HG03558 (cell line): ENCODE measurements around the gene FOXO3B.
"Not testable (repeated sequence)": the region's sequence is repeated elsewhere in the genome, so short reads cannot be mapped to it uniquely, and the experiment has no call there.

Source experiments
- ATAC-seq: cut with Tn5 transposase; IDR thresholded peaks from one replicate; pipeline ENCODE4 v1.9.1; 2021; ENCODE audit warnings: moderate number of reproducible peaks; ENCODE audit not compliant: unreplicated experiment; ENCODE audit errors: extremely low read depth

Gene FOXO3B

DNA sequence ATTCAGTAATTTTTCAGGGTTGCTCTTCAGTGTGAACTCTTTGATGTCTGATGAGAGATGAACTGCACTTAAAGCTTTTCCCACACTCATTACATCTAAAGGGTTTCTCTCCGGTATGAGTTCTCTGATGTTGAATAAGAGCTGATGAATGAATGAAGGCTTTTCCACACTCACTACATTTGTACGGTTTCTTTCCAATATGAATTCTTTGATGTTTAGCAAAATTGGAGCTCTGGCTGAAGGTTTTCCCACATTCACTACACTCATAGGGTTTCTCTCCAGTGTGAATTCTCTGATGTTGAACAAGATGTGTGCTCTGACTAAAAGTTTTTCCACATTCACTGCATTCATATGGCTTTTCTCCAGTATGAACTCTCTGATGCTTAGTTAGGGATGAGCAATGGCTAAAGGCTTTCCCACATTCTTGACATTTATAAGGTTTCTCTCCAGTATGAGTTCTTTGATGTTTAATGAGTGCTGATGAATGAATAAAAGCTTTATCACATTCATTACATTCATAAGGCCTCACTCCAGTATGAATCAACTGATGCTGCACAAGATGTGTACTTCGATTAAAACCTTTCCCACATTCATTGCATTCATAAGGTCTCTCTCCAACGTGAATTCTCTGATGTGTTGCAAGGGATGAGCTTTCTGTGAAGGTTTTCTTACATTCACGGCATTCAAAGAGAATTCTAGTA, 20.0 kb downstream of the FOXO3B start:
- ATAC-seq = not testable (repeated sequence)

DNA sequence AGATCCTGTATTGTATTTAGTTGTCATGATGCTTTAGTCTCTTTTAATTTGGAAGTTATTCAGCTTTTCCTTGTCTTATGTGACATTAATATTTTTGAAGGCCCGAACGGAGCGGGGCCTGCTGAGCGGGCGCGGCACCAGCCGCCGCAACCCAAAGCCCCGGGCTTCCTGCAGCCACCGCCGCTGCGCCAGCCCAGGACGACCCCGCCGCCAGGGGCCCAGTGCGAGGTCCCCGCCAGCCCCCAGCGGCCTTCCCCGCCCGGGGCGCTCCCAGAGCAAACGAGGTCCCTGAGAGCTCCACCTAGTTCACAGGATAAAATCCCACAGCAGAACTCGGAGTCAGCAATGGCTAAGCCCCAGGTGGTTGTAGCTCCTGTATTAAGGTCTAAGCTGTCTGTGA, 32.0 kb downstream of the FOXO3B start:
- not testable (repeated sequence) for ATAC-seq

DNA sequence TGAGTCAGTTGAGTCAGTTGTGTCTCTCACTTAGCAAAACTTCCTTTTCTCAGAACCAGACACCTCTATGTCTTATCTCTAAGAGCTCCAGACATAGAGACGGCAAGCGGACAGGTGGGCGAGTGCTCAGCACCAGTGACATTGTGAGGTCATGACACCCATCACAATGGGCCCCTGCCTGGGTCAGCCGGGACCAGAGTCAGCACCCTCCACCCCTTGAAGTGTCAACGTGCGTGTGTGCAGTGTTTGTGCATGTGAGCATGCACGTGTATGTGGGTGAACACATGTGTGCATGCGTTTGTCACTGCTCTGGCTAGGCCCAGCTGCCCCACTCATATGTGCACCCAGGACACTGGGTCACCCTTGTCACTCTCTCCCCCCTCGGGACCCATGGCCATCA, 37.8 kb downstream of the FOXO3B start, which contains the start of gene TBC1D28:
TSS of gene TBC1D28 (minus strand) at position 101 of the 400 bp plus-strand sequence. CDS start 3,039 bp downstream, outside the sequence.
- not testable (repeated sequence) for ATAC-seq

DNA sequence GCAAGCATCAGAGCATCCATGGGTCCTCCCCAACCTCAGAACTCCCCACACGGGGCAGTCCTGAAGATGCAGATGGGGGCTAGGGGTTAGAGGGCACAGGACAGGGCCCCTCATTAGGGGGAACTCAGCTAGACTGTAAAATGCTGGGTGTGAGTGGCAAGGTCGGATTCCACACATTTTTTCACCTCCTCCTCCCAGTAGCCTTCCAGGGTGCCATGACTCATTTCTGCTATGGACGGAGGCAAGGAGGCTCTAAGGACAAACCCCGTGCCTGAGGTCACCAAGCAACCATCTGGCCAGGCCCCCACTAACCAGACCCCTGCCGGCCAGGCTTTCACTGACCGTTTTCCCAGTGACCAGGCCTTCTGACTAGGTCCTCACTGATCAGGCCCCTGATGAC, 39.0 kb downstream of the FOXO3B start:
- not testable (repeated sequence) for ATAC-seq

DNA sequence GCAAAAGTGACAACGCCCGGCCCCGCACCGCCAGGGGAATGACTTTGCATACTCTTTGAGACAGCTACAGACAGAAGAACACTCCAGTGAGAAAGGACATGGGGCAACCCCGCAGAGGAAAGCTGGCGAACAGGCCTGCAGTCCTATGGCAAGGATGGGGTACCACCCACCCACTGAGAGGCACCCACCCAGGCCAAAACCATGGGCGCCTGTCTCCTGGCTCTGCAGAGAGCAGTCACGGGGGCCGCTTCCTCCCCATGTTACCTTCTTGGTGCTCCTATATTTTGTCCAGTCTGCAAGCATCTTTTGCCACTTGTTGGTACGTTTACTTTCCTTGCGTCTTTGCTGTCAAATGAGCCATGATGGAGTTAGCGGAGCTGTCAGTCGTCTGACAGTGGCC, 43.8 kb downstream of the FOXO3B start:
- ATAC-seq = not testable (repeated sequence)

DNA sequence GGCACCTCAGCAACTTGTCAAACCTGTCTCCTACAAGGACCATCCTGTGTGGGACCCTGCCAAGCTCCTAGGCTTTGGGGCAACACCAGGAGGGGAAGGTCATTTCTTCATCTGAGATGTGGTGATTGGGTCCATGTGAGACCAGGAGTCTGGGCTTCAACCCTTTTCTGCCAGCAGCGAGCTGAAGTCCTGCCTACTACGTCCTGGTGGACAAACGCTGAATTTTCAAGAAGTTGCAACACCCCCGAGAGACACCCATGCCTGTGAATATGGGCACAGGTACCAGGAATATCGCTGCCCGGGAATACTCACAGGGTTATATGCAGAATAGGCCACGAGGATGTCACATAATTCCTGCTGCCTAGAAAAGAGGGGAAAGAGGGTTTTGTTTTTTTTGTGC, 45.9 kb downstream of the FOXO3B start:
- not testable (repeated sequence) for ATAC-seq

DNA sequence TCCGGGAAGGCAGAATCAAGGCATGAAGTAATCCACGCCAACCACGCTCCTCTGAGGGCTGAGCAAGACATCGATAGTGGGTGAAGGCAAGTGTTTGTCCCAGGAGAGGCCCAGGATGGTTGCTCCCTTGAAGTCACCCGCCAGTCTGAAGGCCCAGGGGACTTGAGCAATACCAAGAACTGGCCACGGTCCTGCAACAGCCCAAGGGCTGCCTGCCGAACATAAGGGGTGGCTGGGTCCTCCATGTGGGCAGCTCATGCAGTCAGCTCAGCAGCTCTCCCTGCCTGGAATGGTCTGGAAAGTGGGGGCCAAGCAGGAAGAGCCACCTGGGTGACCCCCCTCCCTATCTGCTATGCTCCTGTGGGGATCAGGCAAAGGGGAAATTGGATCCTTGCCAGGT, 46.3 kb downstream of the FOXO3B start:
- not testable (repeated sequence) for ATAC-seq

DNA sequence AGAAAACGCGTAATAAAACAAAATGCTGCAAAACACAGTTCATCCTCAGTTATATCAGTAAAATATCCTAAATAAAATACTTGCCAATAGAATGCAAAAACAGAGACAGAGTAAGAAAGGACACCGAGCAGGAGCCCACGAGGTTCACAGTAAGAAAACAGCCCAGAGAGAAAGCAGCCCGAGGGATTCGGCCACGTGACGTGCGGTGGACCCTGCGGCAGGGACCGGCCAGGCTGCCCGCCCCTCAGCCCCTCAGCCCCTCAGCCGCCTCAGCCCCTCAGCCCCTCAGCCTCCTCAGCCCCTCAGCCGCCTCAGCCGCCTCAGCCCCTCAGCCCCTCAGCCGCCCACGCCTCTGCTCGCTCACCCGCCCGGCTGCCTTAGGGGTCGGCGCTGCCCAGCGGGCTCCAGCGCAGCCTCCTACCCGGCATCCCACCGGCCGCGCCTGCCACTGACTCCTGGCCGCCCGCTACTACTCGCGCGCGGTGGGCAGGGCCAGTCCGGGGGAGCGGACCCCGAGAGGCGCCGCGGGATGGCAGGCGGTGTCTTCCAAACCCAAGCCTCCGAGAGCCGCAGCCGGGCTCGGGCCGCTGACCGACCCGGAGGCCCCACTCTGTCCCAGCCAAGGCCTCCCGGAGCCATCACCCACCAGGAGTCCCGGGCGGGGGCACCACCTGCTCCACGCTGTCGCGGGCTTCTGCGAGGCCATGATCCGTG, 47.4 kb downstream of the FOXO3B start:
- ATAC-seq = not testable (repeated sequence)
